ENCODE measurements around the gene SUN1.

Gene SUN1

GRCh38 chr7:865921-866320 is 33.6 kb downstream of the SUN1 start (continued):
- no peak for TF ChIP-seq PATZ1 (CRISPR knock-in tag; IDR thresholded peaks at IDR 0.05; ENCODE audit: borderline replicate concordance)

DNA sequence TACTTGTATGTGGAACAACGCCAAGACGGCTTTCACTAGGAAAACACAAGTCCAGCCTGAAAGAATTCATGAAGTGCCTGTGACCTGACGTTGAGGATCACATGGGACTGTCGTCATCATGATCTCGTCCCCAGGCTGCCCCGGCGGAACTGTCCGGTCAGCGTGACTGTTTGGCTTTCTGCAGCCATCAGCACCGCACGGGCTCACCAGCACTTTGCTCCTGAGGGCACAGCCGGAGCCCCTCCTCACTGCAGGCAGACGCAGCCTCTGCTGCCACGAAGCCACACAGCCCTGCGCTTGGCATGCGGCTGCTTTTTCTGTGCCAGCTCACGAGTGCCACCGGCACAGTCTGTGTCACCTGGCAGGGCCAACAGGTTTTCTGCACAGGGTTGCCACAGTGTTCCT is 34.7 kb downstream of the SUN1 start:
- ATAC-seq: no peak
- TF ChIP-seq CREB5 (CRISPR knock-in tag; IDR thresholded peaks at IDR 0.05; ENCODE audit: low read depth) (no peak), PPARA (CRISPR knock-in tag; IDR thresholded peaks at IDR 0.05; ENCODE audit: borderline replicate concordance) (no peak), PATZ1 (CRISPR knock-in tag; IDR thresholded peaks at IDR 0.05; ENCODE audit: borderline replicate concordance) (no peak), TCF4 (CRISPR knock-in tag; IDR thresholded peaks at IDR 0.05; ENCODE audit: borderline replicate concordance) (no peak), SNAI2 (CRISPR knock-in tag; IDR thresholded peaks at IDR 0.05) (no peak), GLIS3 (CRISPR knock-in tag; IDR thresholded peaks at IDR 0.05) (no peak)

- no peak for TF ChIP-seq ZFP3 (CRISPR knock-in tag; IDR thresholded peaks at IDR 0.05)
- ATAC-seq: peak; percentile 73
These were observed 35.3 kb downstream of the SUN1 start for GRCh38 chr7:867406-868188.

DNA sequence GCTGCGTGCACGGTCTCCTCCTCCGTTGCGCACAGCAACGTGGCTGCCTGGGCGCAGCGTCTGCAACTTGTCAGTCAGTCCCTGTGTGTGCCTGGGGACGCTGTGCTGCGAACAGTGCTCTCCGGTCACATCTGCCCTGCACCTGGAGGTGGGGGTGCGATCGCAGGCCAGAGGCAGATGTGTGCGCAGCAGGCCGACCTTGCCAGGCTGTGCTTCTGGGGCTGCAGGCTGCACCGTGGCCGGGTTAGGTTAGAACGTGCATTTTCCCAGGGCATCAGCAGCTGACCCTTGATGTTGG is 35.9 kb downstream of the SUN1 start:
- TF ChIP-seq RARB (CRISPR knock-in tag; IDR thresholded peaks at IDR 0.05): no peak
- TF ChIP-seq TCF4 (CRISPR knock-in tag; IDR thresholded peaks at IDR 0.05; ENCODE audit: borderline replicate concordance): peak; percentile 27; the same call in 1 of the 2 replicates
- TF ChIP-seq ZFP30 (CRISPR knock-in tag; IDR thresholded peaks at IDR 0.05): no peak
- ATAC-seq: peak; percentile 15; the same call in 1 of the 3 replicates

DNA sequence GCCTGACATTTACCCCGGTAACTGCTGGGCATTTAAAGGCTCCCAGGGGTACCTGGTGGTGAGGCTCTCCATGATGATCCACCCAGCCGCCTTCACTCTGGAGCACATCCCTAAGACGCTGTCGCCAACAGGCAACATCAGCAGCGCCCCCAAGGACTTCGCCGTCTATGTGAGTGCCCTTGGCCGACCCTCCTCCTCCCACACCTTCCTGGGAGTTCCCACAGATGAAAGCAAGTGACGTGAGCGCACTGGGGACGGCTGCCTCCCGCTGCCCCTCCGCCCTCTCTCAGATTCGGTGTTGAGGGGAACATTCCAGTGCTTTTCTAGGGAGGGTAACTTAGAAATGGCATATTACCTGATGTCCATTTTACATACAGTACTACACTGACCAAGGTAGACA is 37.1 kb downstream of the SUN1 start:
- ATAC-seq: no peak
- TF ChIP-seq TCF4 (CRISPR knock-in tag; IDR thresholded peaks at IDR 0.05; ENCODE audit: borderline replicate concordance): no peak
- TF ChIP-seq ZC3H10 (CRISPR knock-in tag; IDR thresholded peaks at IDR 0.05): no peak
- no peak for TF ChIP-seq PPARA (CRISPR knock-in tag; IDR thresholded peaks at IDR 0.05; ENCODE audit: borderline replicate concordance)
- TF ChIP-seq PATZ1 (CRISPR knock-in tag; IDR thresholded peaks at IDR 0.05; ENCODE audit: borderline replicate concordance): no peak
- no peak for TF ChIP-seq GLIS3 (CRISPR knock-in tag; IDR thresholded peaks at IDR 0.05)
- TF ChIP-seq SNAI2 (CRISPR knock-in tag; IDR thresholded peaks at IDR 0.05): no peak
- no peak for TF ChIP-seq ZNF8 (CRISPR knock-in tag; IDR thresholded peaks at IDR 0.05)
- no peak for TF ChIP-seq ISL1 (CRISPR knock-in tag; IDR thresholded peaks at IDR 0.05)
- TF ChIP-seq CSDC2 (CRISPR knock-in tag; IDR thresholded peaks at IDR 0.05): no peak
- no peak for TF ChIP-seq ZNF70 (CRISPR knock-in tag; IDR thresholded peaks at IDR 0.05)
- no peak for TF ChIP-seq BACH2 (CRISPR knock-in tag; IDR thresholded peaks at IDR 0.05; ENCODE audit: borderline replicate concordance)
- no peak for TF ChIP-seq RARB (CRISPR knock-in tag; IDR thresholded peaks at IDR 0.05)
- TF ChIP-seq ZFP3 (CRISPR knock-in tag; IDR thresholded peaks at IDR 0.05): no peak
- no peak for TF ChIP-seq CREB5 (CRISPR knock-in tag; IDR thresholded peaks at IDR 0.05; ENCODE audit: low read depth)
- TF ChIP-seq ARNTL (CRISPR knock-in tag; IDR thresholded peaks at IDR 0.05; ENCODE audit: borderline replicate concordance, low read depth): no peak
- TF ChIP-seq, protein P1, sequence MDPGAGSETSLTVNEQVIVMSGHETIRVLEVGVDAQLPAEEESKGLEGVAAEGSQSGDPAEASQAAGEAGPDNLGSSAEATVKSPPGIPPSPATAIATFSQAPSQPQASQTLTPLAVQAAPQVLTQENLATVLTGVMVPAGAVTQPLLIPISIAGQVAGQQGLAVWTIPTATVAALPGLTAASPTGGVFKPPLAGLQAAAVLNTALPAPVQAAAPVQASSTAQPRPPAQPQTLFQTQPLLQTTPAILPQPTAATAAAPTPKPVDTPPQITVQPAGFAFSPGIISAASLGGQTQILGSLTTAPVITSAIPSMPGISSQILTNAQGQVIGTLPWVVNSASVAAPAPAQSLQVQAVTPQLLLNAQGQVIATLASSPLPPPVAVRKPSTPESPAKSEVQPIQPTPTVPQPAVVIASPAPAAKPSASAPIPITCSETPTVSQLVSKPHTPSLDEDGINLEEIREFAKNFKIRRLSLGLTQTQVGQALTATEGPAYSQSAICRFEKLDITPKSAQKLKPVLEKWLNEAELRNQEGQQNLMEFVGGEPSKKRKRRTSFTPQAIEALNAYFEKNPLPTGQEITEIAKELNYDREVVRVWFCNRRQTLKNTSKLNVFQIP (CRISPR knock-in tag; IDR thresholded peaks at IDR 0.05; ENCODE audit: borderline replicate concordance, low read depth): no peak
- TF ChIP-seq OSR1 (CRISPR knock-in tag; IDR thresholded peaks at IDR 0.05): no peak
- no peak for TF ChIP-seq TOX (CRISPR knock-in tag; IDR thresholded peaks at IDR 0.05; ENCODE audit: borderline replicate concordance)
- no peak for TF ChIP-seq ESRRG (CRISPR knock-in tag; IDR thresholded peaks at IDR 0.05)
- TF ChIP-seq ZNF565 (CRISPR knock-in tag; conservative IDR thresholded peaks at IDR 0.05; ENCODE audit: low read depth): no peak

Data from SK-N-SH treated with all-trans-retinoic acid at 6 μM for 48 hours (cell line).